ENCODE measurements around the gene CAPN9.
"Not testable (repeated sequence)": the region's sequence is repeated elsewhere in the genome, so short reads cannot be mapped to it uniquely, and the experiment has no call there.

Gene CAPN9

GRCh38 chr1:230826166-230826875 lies 79.1 kb downstream of the CAPN9 start:
- no peak for DNase-seq

GRCh38 chr1:230827081-230827681 lies 80.0 kb downstream of the CAPN9 start:
- DNase-seq, result no peak

GRCh38 chr1:230827801-230828200 lies 80.6 kb downstream of the CAPN9 start:
- DNase-seq, result no peak

GRCh38 chr1:230828421-230828820 lies 81.2 kb downstream of the CAPN9 start:
- DNase-seq, result no peak

- no peak for DNase-seq
These were observed 84.6 kb downstream of the CAPN9 start for GRCh38 chr1:230831771-230832170.

GRCh38 chr1:230832476-230832875 lies 85.3 kb downstream of the CAPN9 start:
- DNase-seq, result peak; percentile 64 to 71 (median 69)

GRCh38 chr1:230833511-230833910 lies 86.3 kb downstream of the CAPN9 start:
- no peak for DNase-seq

GRCh38 chr1:230834292-230834691 lies 87.1 kb downstream of the CAPN9 start:
- no peak for DNase-seq

- no peak for DNase-seq
These were observed 89.2 kb downstream of the CAPN9 start for GRCh38 chr1:230836347-230836746.

GRCh38 chr1:230836793-230837192 lies 89.6 kb downstream of the CAPN9 start:
- no peak for DNase-seq

GRCh38 chr1:230839173-230839572 lies 92.0 kb downstream of the CAPN9 start:
- no peak for DNase-seq

GRCh38 chr1:230842801-230843200 lies 95.6 kb downstream of the CAPN9 start:
- no peak for DNase-seq

- DNase-seq, result no peak
These were observed 96.5 kb downstream of the CAPN9 start for GRCh38 chr1:230843503-230844309.

GRCh38 chr1:230844561-230844960 lies 97.4 kb downstream of the CAPN9 start:
- no peak for DNase-seq

GRCh38 chr1:230845184-230845583 lies 98.0 kb downstream of the CAPN9 start:
- DNase-seq, result not testable (repeated sequence)

- DNase-seq, result no peak
These were observed 101.0 kb downstream of the CAPN9 start for GRCh38 chr1:230848235-230848634.

GRCh38 chr1:230849451-230850224 lies 102.5 kb downstream of the CAPN9 start:
- no peak for DNase-seq

GRCh38 chr1:230850547-230850946 lies 103.4 kb downstream of the CAPN9 start:
- DNase-seq, result no peak

GRCh38 chr1:230851291-230851691 lies 104.1 kb downstream of the CAPN9 start:
- DNase-seq, result no peak

Data from suppressor macrophage treated with lipopolysaccharide for 1 hour (primary cell).